Middle frontal gyrus (tissue), 1 donor: Measurements from ENCODE around the gene CAMKK1.
A peak's percentile ranks its signal among the peaks of the same experiment; 100 is the strongest.

Source experiments
- DNase-seq: peaks from one replicate; pipeline ENCODE4 v3.0.0-alpha.2; 2015; ENCODE audit warnings: low spot score; ENCODE audit errors: extremely low spot score

The CAMKK1 gene

GRCh38 chr17:3893003-3893719, at the start of gene CAMKK1:
CAMKK1 (minus strand) TSS chr17:3893053; CDS start chr17:3885687, 7,366 bp downstream.
- peak; percentile 76 for DNase-seq

- no peak for DNase-seq
These were observed 48.3 kb upstream of the CAMKK1 start for GRCh38 chr17:3940965-3941698.

- DNase-seq: no peak
These were observed 44.5 kb upstream of the CAMKK1 start for GRCh38 chr17:3937359-3937758.

GRCh38 chr17:3935825-3936355, 43.0 kb upstream of the CAMKK1 start:
- DNase-seq: no peak

GRCh38 chr17:3935140-3935542, 42.3 kb upstream of the CAMKK1 start:
- no peak for DNase-seq

GRCh38 chr17:3929764-3930163, 36.9 kb upstream of the CAMKK1 start:
- DNase-seq: no peak

GRCh38 chr17:3929181-3929580, 36.3 kb upstream of the CAMKK1 start:
- no peak for DNase-seq

- DNase-seq: no peak
These were observed 35.6 kb upstream of the CAMKK1 start for GRCh38 chr17:3928406-3928805.

- DNase-seq: no peak
These were observed 34.9 kb upstream of the CAMKK1 start for GRCh38 chr17:3927628-3928340.

- no peak for DNase-seq
These were observed 34.2 kb upstream of the CAMKK1 start for GRCh38 chr17:3926860-3927627.

GRCh38 chr17:3925684-3926485, 33.0 kb upstream of the CAMKK1 start:
- no peak for DNase-seq

GRCh38 chr17:3924512-3925350, 31.9 kb upstream of the CAMKK1 start:
- no peak for DNase-seq

GRCh38 chr17:3923466-3924190, 30.8 kb upstream of the CAMKK1 start:
- no peak for DNase-seq

GRCh38 chr17:3922765-3923164, 29.9 kb upstream of the CAMKK1 start:
- no peak for DNase-seq

- DNase-seq: no peak
These were observed 28.9 kb upstream of the CAMKK1 start for GRCh38 chr17:3921502-3922319.

- no peak for DNase-seq
These were observed 28.2 kb upstream of the CAMKK1 start for GRCh38 chr17:3921006-3921405.

GRCh38 chr17:3919123-3919624, 26.3 kb upstream of the CAMKK1 start:
- DNase-seq: no peak
